A549 (cell line): ENCODE data around the gene CENPE. TPM values are rescaled to one million over a fixed set of nuclear protein-coding genes. Genes with fewer than 3 reads are reported as not detected.

ENCODE experiments used
- ATAC-seq, 2 experiments: fragments of 200-7000 bp in 1 of 2; fragments of >200 bp in 1 of 2; cut with Nextera tagmentation in 1 of 2; cut with Tn5 transposase in 1 of 2; 3 replicates each; pipeline versions ENCODE4 v1.8.0 to v1.9.1; 2018 to 2020; ENCODE audit warnings: mild to moderate bottlenecking in 1 of 2, moderate library complexity in 1 of 2
- CTCF ChIA-PET: fragments of 300-600 bp; sonication (Branson Sonifier 250); formaldehyde crosslinking; extraction: SDS; loops from one replicate; lab custom pipeline; 2021; ENCODE audit warnings: antibody characterized with exemption, inconsistent platforms; lab: Yijun Ruan, JAX
- POLR2A ChIA-PET: fragments of 350-600 bp; formaldehyde crosslinking; extraction: SDS; loops from one replicate; lab custom pipeline; 2021; ENCODE audit warnings: antibody characterized with exemption, inconsistent platforms; lab: Yijun Ruan, JAX
- DNase-seq, 2 experiments: peaks; one replicate each; pipeline versions ENCODE4 v3.0.0 to v3.0.0-alpha.2; 2011 to 2016; ENCODE audit warnings: low read depth in 1 of 2, low spot score in 1 of 2
- FAIRE-seq: peaks from 2 replicates; lab custom pipeline; 2011; peaks lifted over from hg19 to GRCh38; lab: Jason Lieb, UNC
- H3K27ac ChIP-seq, 2 experiments: fragments of >200 bp; sonication (Bioruptor Twin); formaldehyde crosslinking; 3 replicates each; pipeline ENCODE4 v1.5.1; 2016 to 2017
- H3K4me1 ChIP-seq: fragments of >200 bp; sonication (Bioruptor Twin); formaldehyde crosslinking; 3 replicates; pipeline ENCODE4 v1.6.1; 2016
- H3K4me2 ChIP-seq: fragments of >200 bp; sonication (Bioruptor Twin); formaldehyde crosslinking; 3 replicates; pipeline ENCODE4 v1.6.1; 2016
- H3K4me3 ChIP-seq: fragments of >200 bp; sonication (Bioruptor Twin); formaldehyde crosslinking; 3 replicates; pipeline ENCODE4 v1.5.1; 2016
- H3K9me3 ChIP-seq: fragments of >200 bp; sonication (Bioruptor Twin); formaldehyde crosslinking; 3 replicates; pipeline ENCODE4 v1.6.1; 2016
- ATOH8 ChIP-seq: fragments of 250-450 bp; sonication (Bioruptor Pico); IDR thresholded peaks from 2 replicates; pipeline ENCODE4 v1.5.0; 2020; ENCODE audit warnings: low read depth, mild to moderate bottlenecking, moderate library complexity
- BHLHE40 ChIP-seq: IDR thresholded peaks from 2 replicates; pipeline ENCODE4 v1.6.1; 2012; ENCODE audit warnings: low read depth, low read length, inconsistent platforms
- CEBPB ChIP-seq, 2 experiments: fragments of >200 bp in 1 of 2; sonication (Bioruptor Twin) in 1 of 2; formaldehyde crosslinking in 1 of 2; IDR thresholded peaks; 2 replicates each; pipeline ENCODE4 v1.6.1; 2012 to 2016
- CHD2 ChIP-seq: fragments of 150-350 bp; IDR thresholded peaks from 2 replicates; pipeline ENCODE4 v1.6.1; 2014; ENCODE audit warnings: low read length; ENCODE audit not compliant: partially characterized antibody
- CTCF ChIP-seq: fragments of >200 bp; sonication (Bioruptor Twin); formaldehyde crosslinking; IDR thresholded peaks from 3 replicates; pipeline ENCODE4 v1.5.1; 2016
- EHF ChIP-seq: fragments of 250-450 bp; sonication (Bioruptor Pico); IDR thresholded peaks from 2 replicates; pipeline ENCODE4 v1.5.0; 2020; ENCODE audit warnings: mild to moderate bottlenecking
- EHMT2 ChIP-seq: fragments of 200-600 bp; sonication (generic); IDR thresholded peaks from 2 replicates; pipeline ENCODE4 v1.6.1; 2016; ENCODE audit warnings: antibody characterized with exemption, low read depth, mild to moderate bottlenecking, moderate library complexity
- FOXS1 ChIP-seq: fragments of 250-450 bp; sonication (Bioruptor Pico); IDR thresholded peaks from 2 replicates; pipeline ENCODE4 v1.5.0; 2020; ENCODE audit warnings: mild to moderate bottlenecking, moderate library complexity
- HDAC2 ChIP-seq: fragments of 200-600 bp; sonication (generic); IDR thresholded peaks from 2 replicates; pipeline ENCODE4 v1.6.1; 2016
- HES2 ChIP-seq: fragments of >200 bp; sonication (Bioruptor Twin); formaldehyde crosslinking; IDR thresholded peaks from 2 replicates; pipeline ENCODE4 v1.6.1; 2016
- HEYL ChIP-seq: fragments of 250-450 bp; sonication (Bioruptor Pico); IDR thresholded peaks from 2 replicates; pipeline ENCODE4 v1.8.0; 2021; ENCODE audit warnings: mild to moderate bottlenecking, moderate library complexity
- HOXA7 ChIP-seq: fragments of 250-450 bp; sonication (Bioruptor Pico); IDR thresholded peaks from 2 replicates; pipeline ENCODE4 v1.5.0; 2020; ENCODE audit warnings: mild to moderate bottlenecking, moderate library complexity
- JUNB ChIP-seq: fragments of >200 bp; sonication (Bioruptor Twin); formaldehyde crosslinking; IDR thresholded peaks from 2 replicates; pipeline ENCODE4 v1.6.1; 2016
- MAFK ChIP-seq: fragments of 450-650 bp; IDR thresholded peaks from 2 replicates; pipeline ENCODE4 v1.6.1; 2014; ENCODE audit not compliant: partially characterized antibody
- NR3C1 ChIP-seq: fragments of >200 bp; sonication (Bioruptor Twin); formaldehyde crosslinking; IDR thresholded peaks from 3 replicates; pipeline ENCODE4 v1.6.1; 2017
- PHF8 ChIP-seq: fragments of 200-600 bp; sonication (generic); IDR thresholded peaks from 2 replicates; pipeline ENCODE4 v1.6.1; 2016; ENCODE audit warnings: low read depth, mild to moderate bottlenecking, antibody characterized with exemption, moderate library complexity, borderline replicate concordance
- POLR2A ChIP-seq: IDR thresholded peaks from 2 replicates; pipeline ENCODE4 v1.6.1; 2012; ENCODE audit warnings: mild to moderate bottlenecking, low read length
- RAD21 ChIP-seq, 2 experiments: fragments of >200 bp in 1 of 2; sonication (Bioruptor Twin) in 1 of 2; formaldehyde crosslinking in 1 of 2; IDR thresholded peaks in 1 of 2; conservative IDR thresholded peaks in 1 of 2; 2 replicates in 1 of 2; 3 replicates in 1 of 2; pipeline ENCODE4 v1.6.1; 2012 to 2018; ENCODE audit warnings: inconsistent platforms in 1 of 2
- REST ChIP-seq: fragments of 200-600 bp; sonication (generic); IDR thresholded peaks from 2 replicates; pipeline ENCODE4 v1.6.1; 2016; ENCODE audit warnings: antibody characterized with exemption, mild to moderate bottlenecking, moderate library complexity
- RFX5 ChIP-seq: fragments of 450-650 bp; IDR thresholded peaks from 2 replicates; pipeline ENCODE4 v1.7.1; 2014; ENCODE audit warnings: antibody characterized with exemption, mild to moderate bottlenecking, moderate library complexity
- RNF2 ChIP-seq: fragments of 200-600 bp; sonication (generic); IDR thresholded peaks from 2 replicates; pipeline ENCODE4 v1.6.1; 2016; ENCODE audit warnings: low read depth, mild to moderate bottlenecking, antibody characterized with exemption, moderate library complexity, borderline replicate concordance
- SMC3 ChIP-seq: fragments of >200 bp; sonication (Bioruptor Twin); formaldehyde crosslinking; IDR thresholded peaks from 3 replicates; pipeline ENCODE4 v1.6.1; 2018; ENCODE audit warnings: inconsistent platforms
- ZFP36 ChIP-seq: fragments of 450-650 bp; IDR thresholded peaks from 2 replicates; pipeline ENCODE4 v1.6.1; 2014; ENCODE audit warnings: borderline replicate concordance; ENCODE audit not compliant: partially characterized antibody
- ZNF302 ChIP-seq: fragments of 250-450 bp; sonication (Bioruptor Pico); IDR thresholded peaks from 2 replicates; pipeline ENCODE4 v1.9.0; 2021; ENCODE audit warnings: inconsistent platforms, mild to moderate bottlenecking, moderate library complexity
- WGBS: methylation state at CpG from one replicate; pipeline ENCODE4 v1.1.6; 2017; ENCODE audit errors: missing lambda C conversion rate; 5-methylcytosine and 5-hydroxymethylcytosine counted together
- polyA plus RNA-seq, 4 experiments: library from polyadenylated mRNA; depleted of rRNA in 3 of 4; stranded (reverse); fragments of >200 nt; fragmentation: RNase III in 1 of 4; extraction: RNeasy Plus Mini Kit Qiagen cat#74134 plus additional on column Dnase treatment in 1 of 4; gene quantifications; 2 replicates in 3 of 4; 3 replicates in 1 of 4; pipeline ENCODE4 v1.2.3, GENCODE V29; 2011 to 2017
- TF ChIP-seq, protein P1 (sequence below): fragments of 450-650 bp; IDR thresholded peaks from 2 replicates; pipeline ENCODE4 v1.6.1; 2014; ENCODE audit warnings: antibody characterized with exemption
- TF ChIP-seq, protein P2 (sequence below): fragments of >200 bp; sonication (Bioruptor Twin); formaldehyde crosslinking; IDR thresholded peaks from 3 replicates; pipeline ENCODE4 v1.6.1; 2016

The CENPE gene
- polyA plus RNA-seq, 2 of the 4 experiments (the other 2 are of a cell fraction), result 6.3 to 15.9 TPM

GRCh38 chr4:103207673-103208072, 9.5 kb upstream of the CENPE start:
- WGBS, result 73% methylated on average over 1 of the region's 5 CpGs
- ChIA-PET CTCF (no interaction called here), POLR2A (no interaction called here)
- H3K27ac ChIP-seq, result no peak overlapping the region
- no peaks in the 10 kb centered on the region for H3K4me1 ChIP-seq
- DNase-seq (peak in 1 of 2 experiments; percentile 11), ATAC-seq (no peak), FAIRE-seq (no peak)
- no peak for TF ChIP-seq FOXS1 (CRISPR knock-in tag)
- no peak for TF ChIP-seq CHD2
- TF ChIP-seq, protein P1, sequence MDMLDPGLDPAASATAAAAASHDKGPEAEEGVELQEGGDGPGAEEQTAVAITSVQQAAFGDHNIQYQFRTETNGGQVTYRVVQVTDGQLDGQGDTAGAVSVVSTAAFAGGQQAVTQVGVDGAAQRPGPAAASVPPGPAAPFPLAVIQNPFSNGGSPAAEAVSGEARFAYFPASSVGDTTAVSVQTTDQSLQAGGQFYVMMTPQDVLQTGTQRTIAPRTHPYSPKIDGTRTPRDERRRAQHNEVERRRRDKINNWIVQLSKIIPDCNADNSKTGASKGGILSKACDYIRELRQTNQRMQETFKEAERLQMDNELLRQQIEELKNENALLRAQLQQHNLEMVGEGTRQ, result no peak
- no peak for TF ChIP-seq HOXA7
- TF ChIP-seq CTCF, result no peak
- no peak for TF ChIP-seq HES2
- no peak overlapping the region for H3K4me2 ChIP-seq
- no peaks in the 10 kb centered on the region for H3K9me3 ChIP-seq
- H3K4me3 ChIP-seq, result no peak overlapping the region

- Histone ChIP-seq H3K27ac (no peak overlapping the region), H3K4me2 (no peak overlapping the region), H3K9me3 (no peaks in the 10 kb centered on the region), H3K4me1 (no peaks in the 10 kb centered on the region), H3K4me3 (no peak overlapping the region)
- POLR2A ChIA-PET, result no interaction called here
- TF ChIP-seq CEBPB (IDR thresholded peaks at IDR 0.05) (no peak), RNF2 (no peak), RFX5 (no peak), RAD21 (conservative IDR thresholded peaks at IDR 0.05 in 1 of 2, IDR thresholded peaks at IDR 0.05 in 1 of 2) (peak; percentile 57 to 60; a peak in 4 of 5 replicates), ZFP36 (no peak), MAFK (no peak), REST (no peak), EHF (CRISPR knock-in tag) (no peak), HEYL (CRISPR knock-in tag) (no peak), ZNF302 (no peak), EHMT2 (no peak), CTCF (peak; percentile 42), BHLHE40 (no peak), PHF8 (no peak), HOXA7 (no peak), JUNB (no peak), SMC3 (peak; percentile 54), POLR2A (no peak), HDAC2 (no peak), NR3C1 (no peak), ATOH8 (CRISPR knock-in tag) (no peak)
- TF ChIP-seq, protein P2, sequence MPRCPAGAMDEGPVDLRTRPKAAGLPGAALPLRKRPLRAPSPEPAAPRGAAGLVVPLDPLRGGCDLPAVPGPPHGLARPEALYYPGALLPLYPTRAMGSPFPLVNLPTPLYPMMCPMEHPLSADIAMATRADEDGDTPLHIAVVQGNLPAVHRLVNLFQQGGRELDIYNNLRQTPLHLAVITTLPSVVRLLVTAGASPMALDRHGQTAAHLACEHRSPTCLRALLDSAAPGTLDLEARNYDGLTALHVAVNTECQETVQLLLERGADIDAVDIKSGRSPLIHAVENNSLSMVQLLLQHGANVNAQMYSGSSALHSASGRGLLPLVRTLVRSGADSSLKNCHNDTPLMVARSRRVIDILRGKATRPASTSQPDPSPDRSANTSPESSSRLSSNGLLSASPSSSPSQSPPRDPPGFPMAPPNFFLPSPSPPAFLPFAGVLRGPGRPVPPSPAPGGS, result no peak
- ATAC-seq, result peak in 1 of 2 experiments; percentile 60; a peak in 3 of 6 replicates
- peak in 1 of 2 experiments; percentile 12 for DNase-seq
- CTCF ChIA-PET, result interaction anchor here (0.9 to 1.1 kb wide), 2 partner anchors 711 to 714 kb away, joined by 3 read pairs; no protein-coding TSS in a partner anchor
- WGBS, result 38% methylated on average over 1 of the region's 1 CpG
- no peak for FAIRE-seq
These were observed 6.0 kb upstream of the CENPE start for GRCh38 chr4:103204111-103204510.
